Pancreas (tissue), 10 donors: ENCODE data around the gene OR4E2. TPM values are rescaled to one million over a fixed set of nuclear protein-coding genes. Genes with fewer than 3 reads are reported as not detected.

Experiments
- ATAC-seq, 4 donors: fragments of 200-7000 bp; cut with Tn5 transposase; one replicate each; pipeline versions ENCODE4 v1.8.0 to v1.9.1; 2020; ENCODE audit warnings: mild to moderate bottlenecking in 4 of 4, moderate library complexity in 4 of 4
- DNase-seq, 6 donors: peaks; one replicate each; pipeline ENCODE4 v3.0.0-alpha.2; 2020
- FAIRE-seq: peaks from 2 replicates; lab custom pipeline; 2012; peaks lifted over from hg19 to GRCh38; lab: Jason Lieb, UNC
- H3K27ac ChIP-seq, 4 donors: fragments of 200-600 bp; sonication (generic); 1 replicate in 3 of 4; 2 replicates in 1 of 4; pipeline versions ENCODE4 v1.5.0 to v1.8.0; 2020
- H3K27me3 ChIP-seq, 4 donors: fragments of 200-600 bp; one replicate each; pipeline ENCODE4 v1.8.0; 2021
- H3K36me3 ChIP-seq, 3 donors: fragments of 200-600 bp; sonication (generic) in 1 of 3; one replicate each; pipeline versions ENCODE4 v1.5.0 to v1.8.0; 2020 to 2021
- H3K4me1 ChIP-seq, 3 donors: fragments of 200-600 bp; one replicate each; pipeline ENCODE4 v1.8.0; 2021
- H3K4me3 ChIP-seq, 4 donors: fragments of 200-600 bp; sonication (generic) in 2 of 4; one replicate each; pipeline versions ENCODE4 v1.5.0 to v1.8.0; 2020 to 2021
- H3K9me3 ChIP-seq, 4 donors: fragments of 200-600 bp; one replicate each; pipeline ENCODE4 v1.8.0; 2021
- CTCF ChIP-seq, 4 donors: fragments of 200-600 bp; sonication (generic) in 3 of 4; IDR thresholded peaks; one replicate each; pipeline versions ENCODE4 v1.5.0 to v1.8.0; 2021; ENCODE audit warnings: antibody characterized with exemption in 4 of 4
- WGBS, 2 donors: extraction: QIAGEN DNeasy Blood & Tissue Kit; methylation state at CpG; one replicate each; pipeline ENCODE4 v1.1.7; 2013; 5-methylcytosine and 5-hydroxymethylcytosine counted together
- intact Hi-C, 3 donors: fragments of 100-400 bp; cut with DNase I; formaldehyde crosslinking; loops; one replicate each; pipeline versions ENCODE4 v1.11.1 to v1.14.2; 2022
- polyA plus RNA-seq, 2 donors: library from polyadenylated mRNA; stranded (reverse); fragments of 200-250 nt; gene quantifications; one replicate each; pipeline ENCODE4 v1.2.3, GENCODE V29; 2013
- total RNA-seq, 6 donors: library from RNA; stranded (reverse); fragmentation: NEBNext Ultra II Directional in 4 of 6; extraction: Animal tissue kit (Norgen Biotek cat#: 25700) in 4 of 6; gene quantifications; one replicate each; pipeline versions ENCODE4 v1.2.1 to v1.2.4, GENCODE V29; 2021 to 2023
- donor health status: healthy with polysubstance abuse.
- donor health status: DM: no; HTN: no; CAD: no; lungs with moderate emphysema.
- donor health status: DM: no; HTN: no; CAD: no.
- donor health status: control.
- donor health status: control.
- donor health status: Bipolar disorder and iron deficiency.
- donor health status: DM: yes; HTN: yes; CAD: no.
- donor health status: DM: no; HTN: no; CAD: no.
- donor health status: DM: no; HTN: no; CAD: no.
- donor health status: DM: yes; HTN: yes; CAD: no.

Gene OR4E2
- total and polyA plus RNA-seq, 8 donors, result not detected

GRCh38 chr14:21714318-21714929 lies 60.8 kb downstream of the OR4E2 start:
- Histone ChIP-seq H3K4me1 (no peaks in the 10 kb centered on the region), H3K27ac (no peak overlapping the region), H3K9me3 (no peaks in the 10 kb centered on the region), H3K36me3 (no peaks in the 10 kb centered on the region), H3K27me3 (no peaks in the 10 kb centered on the region), H3K4me3 (no peak overlapping the region)
- 51 to 61% methylated on average over 6 of the region's 6 CpGs for WGBS, 2 donors
- ATAC-seq (no peak), DNase-seq (no peak), FAIRE-seq (no peak)
- intact Hi-C loops, result no loop called here
- no peak for TF ChIP-seq CTCF (IDR thresholded peaks at IDR 0.05)

Other genes with a start within 250 kb of the OR4E2 start
- gene CHD8, start 197.7 kb upstream of the OR4E2 start, total RNA-seq, result 10 to 100 TPM; 21.7 to 42.4 (median 25.6) TPM
- 10 to 100 TPM; 20.5 to 32.1 TPM for gene CHD8, start 197.7 kb upstream of the OR4E2 start, polyA plus RNA-seq
- 10 to 100 TPM in 2 of 6 donors, 1 to 10 TPM in 4; 5.7 to 14.3 (median 8.8) TPM for gene RAB2B, start 176.9 kb upstream of the OR4E2 start, total RNA-seq
- gene RAB2B, start 176.9 kb upstream of the OR4E2 start, polyA plus RNA-seq, result 10 to 100 TPM; 13.8 to 18.6 TPM
- gene TOX4, start 176.6 kb upstream of the OR4E2 start, total RNA-seq, result 10 to 100 TPM; 33.7 to 39.7 (median 37.6) TPM
- 10 to 100 TPM; 13.2 to 14.7 TPM for gene TOX4, start 176.6 kb upstream of the OR4E2 start, polyA plus RNA-seq
- 10 to 100 TPM; 14.2 to 27.6 (median 18.6) TPM for gene METTL3, start 142.5 kb upstream of the OR4E2 start, total RNA-seq
- 10 to 100 TPM; 34.2 to 45.8 TPM for gene METTL3, start 142.5 kb upstream of the OR4E2 start, polyA plus RNA-seq
- 1 to 10 TPM; 1.8 to 6.0 (median 3.6) TPM for gene SALL2, start 127.5 kb upstream of the OR4E2 start, total RNA-seq
- gene SALL2, start 127.5 kb upstream of the OR4E2 start, polyA plus RNA-seq, result 10 to 100 TPM in 1 of 2 donors, 1 to 10 TPM in 1; 2.3 to 11.9 TPM
- not detected for gene OR10G3, start 73.8 kb upstream of the OR4E2 start, total RNA-seq
- gene OR10G3, start 73.8 kb upstream of the OR4E2 start, polyA plus RNA-seq, result not detected
- not detected for gene OR10G2, start 18.9 kb upstream of the OR4E2 start, total RNA-seq
- not detected for gene OR10G2, start 18.9 kb upstream of the OR4E2 start, polyA plus RNA-seq
- gene OR4E1, start 20.0 kb downstream of the OR4E2 start, total RNA-seq, result not detected
- not detected for gene OR4E1, start 20.0 kb downstream of the OR4E2 start, polyA plus RNA-seq